ENCODE measurements around the gene NTN1. TPM values are rescaled to one million over a fixed set of nuclear protein-coding genes. Genes with fewer than 3 reads are reported as not detected.

NTN1 gene
- total RNA-seq, 1 experiment from 2014 or later = 4.2 TPM

- no peaks in the 10 kb centered on the region for H3K9me2 ChIP-seq (ENCODE audit: insufficient read depth)
- TF ChIP-seq SRF (IDR thresholded peaks at IDR 0.05; ENCODE audit: low read depth) = no peak
- TF ChIP-seq CEBPB (IDR thresholded peaks at IDR 0.05; ENCODE audit: low read depth) = no peak
- no peak for TF ChIP-seq FOSL1 (IDR thresholded peaks at IDR 0.05; ENCODE audit: low read depth)
- no peak for TF ChIP-seq ZBTB33 (IDR thresholded peaks at IDR 0.05; ENCODE audit: extremely low read depth, insufficient replicate concordance, low read length)
- TF ChIP-seq ZFX (IDR thresholded peaks at IDR 0.05) = no peak
- TF ChIP-seq POLR2AphosphoS5 (IDR thresholded peaks at IDR 0.05; ENCODE audit: low read depth, low read length) = no peak
- TF ChIP-seq JUND (IDR thresholded peaks at IDR 0.05) = no peak
- no peak for TF ChIP-seq YY1 (IDR thresholded peaks at IDR 0.05; ENCODE audit: extremely low read depth, insufficient replicate concordance, low read depth, low read length)
- no peak for TF ChIP-seq TCF7L2 (IDR thresholded peaks at IDR 0.05; ENCODE audit: borderline replicate concordance, extremely low read depth, insufficient read depth, insufficient read length)
- no peak for TF ChIP-seq ELF1 (IDR thresholded peaks at IDR 0.05; ENCODE audit: borderline replicate concordance, low read depth)
- TF ChIP-seq POLR2A (IDR thresholded peaks at IDR 0.05; ENCODE audit: borderline replicate concordance, extremely low read depth, insufficient read depth, insufficient read length) = no peak
- TF ChIP-seq CTCF (IDR thresholded peaks at IDR 0.05 in 2 of 3, conservative IDR thresholded peaks at IDR 0.05 in 1 of 3; ENCODE audit: borderline replicate concordance in 1 of 3, insufficient read depth in 1 of 3, low read depth in 2 of 3, low read length in 2 of 3) = no peak
- TF ChIP-seq SIN3A (IDR thresholded peaks at IDR 0.05; ENCODE audit: low read depth) = no peak
- TF ChIP-seq REST (IDR thresholded peaks at IDR 0.05; ENCODE audit: low read depth) = no peak
- TF ChIP-seq RAD21 (IDR thresholded peaks at IDR 0.05; ENCODE audit: low read depth) = no peak
- no peak for TF ChIP-seq ATF3 (IDR thresholded peaks at IDR 0.05)
- TF ChIP-seq EZH2 (IDR thresholded peaks at IDR 0.05) = no peak
- no peak for TF ChIP-seq CBX3 (IDR thresholded peaks at IDR 0.05; ENCODE audit: low read depth)
- no peak for TF ChIP-seq EZH2phosphoT487 (IDR thresholded peaks at IDR 0.05; ENCODE audit: borderline replicate concordance)
- no peak for TF ChIP-seq EGR1 (IDR thresholded peaks at IDR 0.05; ENCODE audit: low read depth)
- no peaks in the 10 kb centered on the region for H4K20me1 ChIP-seq (ENCODE audit: insufficient read depth)
- intact Hi-C loops (cut with micrococcal nuclease) = no loop called here
- H3K4me2 ChIP-seq (ENCODE audit: low read length) = no peak overlapping the region
- no peaks in the 10 kb centered on the region for H3K4me1 ChIP-seq (ENCODE audit: control insufficient read depth in 1 of 2, insufficient read depth in 2 of 2, low read length in 2 of 2)
- no TSS peak for BruUV-seq (replicated peaks)
- no peaks in the 10 kb centered on the region for H3K36me3 ChIP-seq (ENCODE audit: control insufficient read depth in 1 of 2, insufficient read depth in 2 of 2, low read length in 2 of 2)
- ChIA-PET CTCF (no interaction called here), POLR2A (no interaction called here), RAD21 (ENCODE audit: low non-redundant PET in 1 of 2, low total read pairs in 2 of 2, uncharacterized antibody in 2 of 2, unreplicated experiment in 2 of 2) (no interaction called here)
- ATAC-seq = no peak
- no peaks in the 10 kb centered on the region for H3K27me3 ChIP-seq (ENCODE audit: insufficient read depth, low read length)
- H3K27ac ChIP-seq (ENCODE audit: low read depth, low read length) = no peak overlapping the region
- H3K79me2 ChIP-seq (ENCODE audit: insufficient read depth, low read length) = no peaks in the 10 kb centered on the region
- H3K9ac ChIP-seq (ENCODE audit: low read length) = no peak overlapping the region
- H3K4me3 ChIP-seq (replicated peaks in 1 of 2; ENCODE audit: low read depth in 1 of 2, low read length in 2 of 2) = no peak overlapping the region
- no peak for DNase-seq (ENCODE audit: low read depth, low spot score)
- no peaks in the 10 kb centered on the region for H3K9me3 ChIP-seq (ENCODE audit: control insufficient read depth in 1 of 2, insufficient read depth in 1 of 2, low read depth in 1 of 2, low read length in 2 of 2)
- no peak overlapping the region for H2AFZ ChIP-seq (ENCODE audit: low read depth, low read length, poor library complexity, severe bottlenecking)
These were observed 84.0 kb downstream of the NTN1 start for GRCh38 chr17:9105068-9105868.

All from HCT116 (cell line).